Loucy (cell line): ENCODE measurements around the gene PSD2.

Experiments
- H2AFZ ChIP-seq: fragments of 200-600 bp; sonication (generic); 2 replicates; pipeline ENCODE4 v1.6.0; 2016; ENCODE audit warnings: antibody characterized with exemption, mild to moderate bottlenecking, low read length, moderate library complexity
- H3F3A ChIP-seq: fragments of 200-600 bp; 2 replicates; pipeline ENCODE4 v1.6.0; 2016; ENCODE audit warnings: antibody characterized with exemption, low read depth, mild to moderate bottlenecking
- H3K27me3 ChIP-seq: fragments of 200-600 bp; sonication (generic); 2 replicates; pipeline ENCODE4 v1.6.1; 2014; ENCODE audit warnings: low read length, mild to moderate bottlenecking; ENCODE audit not compliant: insufficient read depth, poor library complexity, severe bottlenecking
- H3K36me3 ChIP-seq: fragments of 200-600 bp; sonication (generic); 2 replicates; pipeline ENCODE4 v1.6.1; 2016; ENCODE audit warnings: low read length; ENCODE audit not compliant: insufficient read depth
- H3K4me1 ChIP-seq: fragments of 200-600 bp; sonication (generic); 2 replicates; pipeline ENCODE4 v1.5.1; 2014; ENCODE audit warnings: low read length, mild to moderate bottlenecking; ENCODE audit not compliant: insufficient read depth, poor library complexity, severe bottlenecking
- H3K4me2 ChIP-seq: fragments of 200-600 bp; sonication (generic); 2 replicates; pipeline ENCODE4 v1.6.0; 2014; ENCODE audit warnings: antibody characterized with exemption, low read length, low read depth, mild to moderate bottlenecking; ENCODE audit not compliant: poor library complexity, severe bottlenecking
- H3K4me3 ChIP-seq: fragments of 200-600 bp; sonication (generic); 2 replicates; pipeline ENCODE4 v1.5.1; 2014; ENCODE audit warnings: low read length, mild to moderate bottlenecking, mixed read lengths; ENCODE audit not compliant: poor library complexity, severe bottlenecking
- H3K79me2 ChIP-seq: fragments of 200-600 bp; sonication (generic); 2 replicates; pipeline ENCODE4 v1.6.1; 2014; ENCODE audit warnings: low read length; ENCODE audit not compliant: insufficient read depth
- H3K9ac ChIP-seq: fragments of 200-600 bp; sonication (generic); 2 replicates; pipeline ENCODE4 v1.6.0; 2014; ENCODE audit warnings: mild to moderate bottlenecking, low read depth, low read length, moderate library complexity; ENCODE audit not compliant: poor library complexity, severe bottlenecking
- H3K9me2 ChIP-seq: fragments of 200-600 bp; sonication (generic); replicated peaks from 2 replicates; pipeline ENCODE4 v1.6.1; 2016; ENCODE audit warnings: low read depth, low read length, mixed read lengths
- H3K9me3 ChIP-seq: fragments of 200-600 bp; sonication (generic); 2 replicates; pipeline ENCODE4 v1.6.1; 2014; ENCODE audit warnings: mild to moderate bottlenecking, antibody characterized with exemption, low read length, low read depth; ENCODE audit not compliant: insufficient read depth
- H4K20me1 ChIP-seq: fragments of 200-600 bp; sonication (generic); 2 replicates; pipeline ENCODE4 v1.6.0; 2014; ENCODE audit warnings: antibody characterized with exemption, low read length, mild to moderate bottlenecking; ENCODE audit not compliant: insufficient read depth, poor library complexity, severe bottlenecking
- EZH2phosphoT487 ChIP-seq: fragments of 200-600 bp; IDR thresholded peaks from 2 replicates; pipeline ENCODE4 v1.6.1; 2018; ENCODE audit warnings: antibody characterized with exemption, mild to moderate bottlenecking, moderate library complexity, borderline replicate concordance
- TF ChIP-seq, protein P1 (sequence below): fragments of 200-600 bp; sonication (generic); conservative IDR thresholded peaks from 2 replicates; pipeline ENCODE4 v1.5.1; 2014; ENCODE audit warnings: mild to moderate bottlenecking, antibody characterized with exemption, low read length

PSD2 gene

DNA sequence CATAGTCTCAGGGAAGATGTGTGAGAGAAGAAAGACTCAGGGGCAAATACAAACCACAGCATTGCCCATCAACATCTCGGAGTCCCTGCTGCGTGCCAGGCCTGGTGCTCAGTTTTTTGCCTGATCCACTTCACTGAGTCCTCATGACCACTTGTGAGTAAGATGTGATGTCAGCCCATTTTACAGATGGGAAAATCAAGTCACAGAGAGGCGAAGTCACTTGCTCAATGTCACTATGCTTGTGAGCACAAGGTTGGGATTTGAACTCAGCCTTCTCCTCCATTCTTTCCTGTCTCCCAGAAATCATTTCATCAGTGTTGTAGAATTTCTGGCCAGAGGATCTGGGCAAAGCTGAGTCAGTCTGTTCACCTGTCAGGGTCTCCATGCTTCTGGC is 34.6 kb upstream of the PSD2 start:
- no peak for TF ChIP-seq EZH2phosphoT487
- TF ChIP-seq, protein P1, sequence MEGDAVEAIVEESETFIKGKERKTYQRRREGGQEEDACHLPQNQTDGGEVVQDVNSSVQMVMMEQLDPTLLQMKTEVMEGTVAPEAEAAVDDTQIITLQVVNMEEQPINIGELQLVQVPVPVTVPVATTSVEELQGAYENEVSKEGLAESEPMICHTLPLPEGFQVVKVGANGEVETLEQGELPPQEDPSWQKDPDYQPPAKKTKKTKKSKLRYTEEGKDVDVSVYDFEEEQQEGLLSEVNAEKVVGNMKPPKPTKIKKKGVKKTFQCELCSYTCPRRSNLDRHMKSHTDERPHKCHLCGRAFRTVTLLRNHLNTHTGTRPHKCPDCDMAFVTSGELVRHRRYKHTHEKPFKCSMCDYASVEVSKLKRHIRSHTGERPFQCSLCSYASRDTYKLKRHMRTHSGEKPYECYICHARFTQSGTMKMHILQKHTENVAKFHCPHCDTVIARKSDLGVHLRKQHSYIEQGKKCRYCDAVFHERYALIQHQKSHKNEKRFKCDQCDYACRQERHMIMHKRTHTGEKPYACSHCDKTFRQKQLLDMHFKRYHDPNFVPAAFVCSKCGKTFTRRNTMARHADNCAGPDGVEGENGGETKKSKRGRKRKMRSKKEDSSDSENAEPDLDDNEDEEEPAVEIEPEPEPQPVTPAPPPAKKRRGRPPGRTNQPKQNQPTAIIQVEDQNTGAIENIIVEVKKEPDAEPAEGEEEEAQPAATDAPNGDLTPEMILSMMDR, result no peak
- H4K20me1 ChIP-seq, result no peaks in the 10 kb centered on the region
- H3K9ac ChIP-seq, result no peak overlapping the region
- peaks cover 5% of the 10 kb centered on the region for H3K4me1 ChIP-seq
- no peak overlapping the region for H3K4me2 ChIP-seq
- no peaks in the 10 kb centered on the region for H3K9me3 ChIP-seq
- no peaks in the 10 kb centered on the region for H3K9me2 ChIP-seq
- H2AFZ ChIP-seq, result no peak overlapping the region
- H3K79me2 ChIP-seq, result no peaks in the 10 kb centered on the region
- H3K4me3 ChIP-seq, result no peak overlapping the region
- H3F3A ChIP-seq, result no peaks in the 10 kb centered on the region
- H3K36me3 ChIP-seq, result no peaks in the 10 kb centered on the region
- no peaks in the 10 kb centered on the region for H3K27me3 ChIP-seq

DNA sequence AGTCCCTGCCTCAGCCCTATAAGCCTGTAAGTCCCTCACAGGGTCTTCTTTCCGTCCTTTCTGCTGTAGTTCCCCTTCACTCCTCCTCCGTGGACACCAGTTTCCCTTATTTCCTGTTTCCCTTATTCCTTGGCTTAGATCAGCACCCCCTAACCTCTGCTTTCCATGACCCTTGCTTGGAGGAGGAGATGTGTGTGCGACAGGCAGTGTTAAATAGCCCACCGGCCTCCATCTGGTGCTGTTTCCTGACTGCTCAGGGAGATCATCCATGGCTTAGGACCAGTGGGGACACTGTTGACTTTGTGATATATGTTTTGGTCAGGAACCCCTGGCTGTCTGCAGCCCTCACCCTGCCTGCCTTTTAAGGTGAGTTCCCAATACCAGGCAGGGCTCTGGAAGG is 34.1 kb upstream of the PSD2 start:
- TF ChIP-seq EZH2phosphoT487, result no peak
- Histone ChIP-seq H3K79me2 (no peaks in the 10 kb centered on the region), H2AFZ (no peak overlapping the region), H3K4me2 (no peak overlapping the region), H3K9ac (no peak overlapping the region), H3K27me3 (no peaks in the 10 kb centered on the region), H3K4me1 (peaks cover 5% of the 10 kb centered on the region), H3K9me2 (no peaks in the 10 kb centered on the region), H3K36me3 (no peaks in the 10 kb centered on the region), H3K4me3 (no peak overlapping the region), H3K9me3 (no peaks in the 10 kb centered on the region), H4K20me1 (no peaks in the 10 kb centered on the region), H3F3A (no peaks in the 10 kb centered on the region)

DNA sequence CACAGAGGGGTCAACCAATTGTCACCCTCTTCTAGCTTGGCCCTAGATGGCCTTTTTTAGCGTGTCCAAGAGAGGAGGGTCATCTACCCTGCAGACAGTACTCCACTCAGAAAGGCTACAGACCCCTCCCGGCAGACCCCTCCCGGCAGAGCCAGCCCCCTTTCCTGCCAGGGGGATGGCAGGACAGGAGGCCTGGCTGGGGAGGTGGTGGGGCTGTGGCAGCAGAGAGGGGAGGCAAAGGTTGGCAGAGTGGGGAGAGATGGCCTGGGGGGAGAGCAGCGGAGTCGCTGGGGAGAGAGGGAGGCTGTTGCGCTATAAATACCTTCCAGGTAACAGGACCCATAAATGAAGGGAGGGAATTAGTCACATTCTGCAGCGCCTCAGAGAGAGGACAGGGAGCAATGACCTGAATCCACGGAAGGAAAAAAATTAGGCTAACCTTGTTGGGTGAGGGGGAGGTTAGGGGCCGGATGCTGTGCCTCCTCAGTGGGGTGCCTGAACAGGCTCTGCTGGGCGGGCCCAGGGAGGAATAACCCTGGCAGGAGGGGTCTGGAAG is 32.9 kb upstream of the PSD2 start:
- no peak overlapping the region for H2AFZ ChIP-seq
- H3K27me3 ChIP-seq, result no peaks in the 10 kb centered on the region
- no peaks in the 10 kb centered on the region for H3K9me2 ChIP-seq
- H3K4me2 ChIP-seq, result no peak overlapping the region
- TF ChIP-seq EZH2phosphoT487, result no peak
- TF ChIP-seq, protein P1, result no peak
- no peaks in the 10 kb centered on the region for H3K79me2 ChIP-seq
- no peaks in the 10 kb centered on the region for H3K9me3 ChIP-seq
- no peaks in the 10 kb centered on the region for H3F3A ChIP-seq
- H3K9ac ChIP-seq, result no peak overlapping the region
- H3K4me3 ChIP-seq, result no peak overlapping the region
- no peaks in the 10 kb centered on the region for H3K36me3 ChIP-seq
- H4K20me1 ChIP-seq, result no peaks in the 10 kb centered on the region
- H3K4me1 ChIP-seq, result peaks cover 5% of the 10 kb centered on the region

DNA sequence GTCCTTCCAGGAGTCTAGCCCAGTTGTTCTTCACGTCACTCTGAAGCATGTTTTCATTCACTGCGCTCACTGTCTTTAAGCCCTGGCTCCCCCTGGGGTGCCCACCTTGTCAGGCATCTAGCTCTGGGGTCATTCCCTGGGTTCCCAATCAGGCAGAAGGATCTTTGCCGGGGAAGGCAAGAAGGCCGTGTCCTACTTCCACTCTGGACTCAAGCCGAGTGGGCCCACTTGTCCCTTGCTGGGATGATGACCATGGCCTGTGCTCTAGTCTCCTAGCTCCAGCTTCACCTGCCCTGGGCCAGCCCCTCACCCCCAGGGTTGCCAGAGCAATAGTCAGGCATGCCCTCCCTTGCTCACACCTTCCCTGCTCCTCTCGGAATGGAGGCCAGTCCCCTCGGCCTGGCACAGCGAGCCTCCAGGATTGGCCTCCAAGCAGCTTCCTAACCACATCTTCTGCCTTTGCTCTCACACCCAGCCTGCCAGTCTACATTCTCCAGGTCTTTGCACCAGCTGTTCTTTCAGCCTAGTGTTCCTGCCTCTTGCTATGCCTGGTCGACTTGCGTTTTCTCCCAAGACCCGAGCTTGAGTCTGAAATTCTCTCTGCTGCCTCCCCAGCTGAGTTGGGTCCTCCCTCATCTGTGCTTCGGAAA is 32.2 kb upstream of the PSD2 start:
- Histone ChIP-seq H4K20me1 (no peaks in the 10 kb centered on the region), H3K27me3 (no peaks in the 10 kb centered on the region), H2AFZ (no peak overlapping the region), H3K9ac (no peak overlapping the region), H3K4me1 (peaks cover 5% of the 10 kb centered on the region), H3K9me2 (no peaks in the 10 kb centered on the region), H3F3A (no peaks in the 10 kb centered on the region), H3K79me2 (no peaks in the 10 kb centered on the region), H3K4me3 (no peak overlapping the region), H3K9me3 (no peaks in the 10 kb centered on the region), H3K4me2 (no peak overlapping the region), H3K36me3 (no peaks in the 10 kb centered on the region)
- no peak for TF ChIP-seq EZH2phosphoT487
- TF ChIP-seq, protein P1, result no peak
